ENCODE data around the gene C19orf81. TPM values are rescaled to one million over a fixed set of nuclear protein-coding genes. Genes with fewer than 3 reads are reported as not detected.

The C19orf81 gene
- total RNA-seq, 4 donors from 2014 or later, result not detected

- no peaks in the 10 kb centered on the region for H3K36me3 ChIP-seq
- peaks cover 44 to 48% (median 44%) of the 10 kb centered on the region in 3 donors for H3K27me3 ChIP-seq
- intact Hi-C loops (cut with DNase I; ENCODE audit: low total_unique reads) (no loop called here), in situ Hi-C loops (cut with MboI; ENCODE audit: low sequenced_read_pairs in 4 of 4) (no loop called here)
- H3K27ac ChIP-seq, result no peak overlapping the region
- TF ChIP-seq CTCF (IDR thresholded peaks at IDR 0.05 in 4 of 5, conservative IDR thresholded peaks at IDR 0.05 in 1 of 5) (no peak), POLR2A (IDR thresholded peaks at IDR 0.05) (no peak)
- no peaks in the 10 kb centered on the region for H3K9me3 ChIP-seq
- H3K4me1 ChIP-seq, result no peaks in the 10 kb centered on the region
- ATAC-seq (no peak), DNase-seq (no peak)
- H3K4me3 ChIP-seq, result no peak overlapping the region
Measured at GRCh38 chr19:50664204-50664603, 15.0 kb downstream of the C19orf81 start.

DNA sequence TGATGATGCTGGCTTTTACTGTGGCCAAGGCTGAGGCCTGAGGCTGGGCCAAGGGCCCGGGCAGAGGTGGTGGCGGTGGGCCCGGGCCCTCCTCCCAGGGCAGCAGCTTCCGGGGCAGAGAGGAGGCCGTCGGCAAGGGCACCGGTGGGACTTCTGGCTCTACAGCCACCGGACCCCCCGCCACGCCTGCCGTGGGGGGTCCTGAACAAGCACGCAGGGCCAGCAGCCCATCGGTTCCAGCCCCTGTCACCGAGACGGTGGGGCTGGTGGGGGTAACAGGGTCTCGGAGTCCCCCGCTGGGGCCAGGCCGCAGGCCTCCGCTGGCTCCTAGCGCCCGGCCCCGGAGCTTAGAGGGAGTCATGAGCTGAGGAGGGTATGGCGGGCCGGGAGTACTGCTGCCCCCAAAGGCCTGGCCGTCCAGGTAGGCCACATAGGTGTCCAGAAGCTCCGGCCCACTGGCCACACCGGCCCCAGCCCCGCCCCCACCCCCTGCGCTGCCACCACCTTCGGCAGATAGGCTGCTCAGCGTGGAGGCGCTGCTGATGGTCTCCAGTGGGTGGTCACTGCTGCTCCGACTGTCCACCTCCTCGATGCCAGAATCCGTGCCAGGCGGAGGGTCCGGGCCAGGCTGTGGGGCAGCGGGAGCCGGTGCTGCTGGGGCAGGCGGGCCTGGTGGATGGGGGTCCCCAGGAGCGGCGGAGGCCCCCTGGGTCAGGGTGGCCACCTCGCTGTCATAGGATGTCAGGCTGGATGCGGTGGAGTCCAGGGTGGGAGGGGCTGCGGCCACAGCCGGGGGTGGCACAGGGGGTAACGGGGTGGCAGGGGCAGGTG lies 17.3 kb downstream of the C19orf81 start:
- intact Hi-C loops (cut with DNase I; ENCODE audit: low total_unique reads) (no loop called here), in situ Hi-C loops (cut with MboI; ENCODE audit: low sequenced_read_pairs in 4 of 4) (no loop called here)
- Histone ChIP-seq H3K27me3 (peaks cover 40 to 49% (median 47%) of the 10 kb centered on the region in 3 donors), H3K4me1 (no peaks in the 10 kb centered on the region), H3K27ac (no peak overlapping the region), H3K9me3 (no peaks in the 10 kb centered on the region), H3K4me3 (no peak overlapping the region), H3K36me3 (no peaks in the 10 kb centered on the region)
- ATAC-seq (no peak), DNase-seq (no peak)
- TF ChIP-seq POLR2A (IDR thresholded peaks at IDR 0.05) (no peak), CTCF (IDR thresholded peaks at IDR 0.05 in 4 of 5, conservative IDR thresholded peaks at IDR 0.05 in 1 of 5) (no peak)

GRCh38 chr19:50667177-50667758 lies 18.0 kb downstream of the C19orf81 start:
- ATAC-seq (no peak), DNase-seq (no peak)
- H3K36me3 ChIP-seq, result no peaks in the 10 kb centered on the region
- intact Hi-C loops (cut with DNase I; ENCODE audit: low total_unique reads) (no loop called here), in situ Hi-C loops (cut with MboI; ENCODE audit: low sequenced_read_pairs in 4 of 4) (no loop called here)
- no peaks in the 10 kb centered on the region for H3K9me3 ChIP-seq
- H3K27ac ChIP-seq, result no peak overlapping the region
- no peaks in the 10 kb centered on the region for H3K4me1 ChIP-seq
- H3K27me3 ChIP-seq, result peaks cover 40 to 53% (median 47%) of the 10 kb centered on the region in 3 donors
- H3K4me3 ChIP-seq, result no peak overlapping the region
- TF ChIP-seq CTCF (IDR thresholded peaks at IDR 0.05 in 4 of 5, conservative IDR thresholded peaks at IDR 0.05 in 1 of 5) (no peak), POLR2A (IDR thresholded peaks at IDR 0.05) (no peak)

- ATAC-seq, result no peak
- intact Hi-C loops (cut with DNase I; ENCODE audit: low total_unique reads), result no loop called here
- H3K36me3 ChIP-seq, result no peaks in the 10 kb centered on the region
Measured at GRCh38 chr19:50667759-50668231, 18.6 kb downstream of the C19orf81 start.

More at GRCh38 chr19:50667759-50668231, 18.6 kb downstream of the C19orf81 start:
- H3K27me3 ChIP-seq, result peaks cover 40 to 53% (median 46%) of the 10 kb centered on the region in 3 donors
- DNase-seq, result no peak
- H3K27ac ChIP-seq, result no peak overlapping the region
- in situ Hi-C loops (cut with MboI; ENCODE audit: low sequenced_read_pairs in 4 of 4), result no loop called here
- no peak for TF ChIP-seq POLR2A (IDR thresholded peaks at IDR 0.05)
- TF ChIP-seq CTCF (IDR thresholded peaks at IDR 0.05 in 4 of 5, conservative IDR thresholded peaks at IDR 0.05 in 1 of 5), result no peak
- no peak overlapping the region for H3K4me3 ChIP-seq
- H3K4me1 ChIP-seq, result no peaks in the 10 kb centered on the region
- no peaks in the 10 kb centered on the region for H3K9me3 ChIP-seq
